Neuronal stem cell (in vitro differentiated cells): ENCODE measurements around the gene THAP4.

Experiments used
- DNase-seq: peaks from one replicate; pipeline ENCODE4 v3.0.0-alpha.2; 2013; ENCODE audit warnings: low spot score
- H2AFZ ChIP-seq: one replicate; pipeline ENCODE4 v1.6.1; 2013; ENCODE audit warnings: mild to moderate bottlenecking, low read length, inconsistent platforms
- H2AK5ac ChIP-seq: 2 replicates; pipeline ENCODE4 v1.6.1; 2013; ENCODE audit warnings: low read depth, mild to moderate bottlenecking, inconsistent platforms, low read length, moderate library complexity, mixed read lengths
- H2BK120ac ChIP-seq: 2 replicates; pipeline ENCODE4 v1.6.1; 2013; ENCODE audit warnings: low read depth, mild to moderate bottlenecking, inconsistent platforms, low read length, moderate library complexity, mixed read lengths
- H2BK12ac ChIP-seq: one replicate; pipeline ENCODE4 v1.6.1; 2013; ENCODE audit warnings: low read length, inconsistent platforms
- H2BK15ac ChIP-seq: 2 replicates; pipeline ENCODE4 v1.6.1; 2013; ENCODE audit warnings: mild to moderate bottlenecking, low read length, inconsistent platforms, mixed read lengths
- H2BK5ac ChIP-seq: one replicate; pipeline ENCODE4 v1.6.1; 2013; ENCODE audit warnings: inconsistent platforms, mild to moderate bottlenecking, low read length, moderate library complexity
- H3K14ac ChIP-seq: one replicate; pipeline ENCODE4 v1.6.1; 2013; ENCODE audit warnings: low read length, inconsistent platforms
- H3K18ac ChIP-seq: 2 replicates; pipeline ENCODE4 v1.6.1; 2013; ENCODE audit warnings: low read length, inconsistent platforms
- H3K23ac ChIP-seq: 2 replicates; pipeline ENCODE4 v1.6.1; 2013; ENCODE audit warnings: low read depth, mild to moderate bottlenecking, mixed read lengths, low read length, inconsistent platforms; ENCODE audit not compliant: poor library complexity
- H3K27ac ChIP-seq: replicated peaks from 3 replicates; pipeline ENCODE4 v1.5.1; 2013; ENCODE audit warnings: low read length, inconsistent platforms
- H3K27me3 ChIP-seq, 3 experiments: 2 replicates each; pipeline ENCODE4 v1.6.1; 2013; ENCODE audit warnings: low read length in 3 of 3, mild to moderate bottlenecking in 2 of 3, inconsistent platforms in 1 of 3, low read depth in 1 of 3, mixed read lengths in 1 of 3, moderate library complexity in 1 of 3; ENCODE audit not compliant: control insufficient read depth in 3 of 3, insufficient read depth in 3 of 3
- H3K36me3 ChIP-seq, 2 donors: replicated peaks in 1 of 2; 2 replicates each; pipeline ENCODE4 v1.6.1; 2013; ENCODE audit warnings: low read length in 2 of 2; ENCODE audit not compliant: control insufficient read depth in 2 of 2, insufficient read depth in 2 of 2
- H3K4ac ChIP-seq: 2 replicates; pipeline ENCODE4 v1.6.1; 2013; ENCODE audit warnings: inconsistent platforms, mild to moderate bottlenecking, low read length, moderate library complexity
- H3K4me1 ChIP-seq, 2 donors: 1 replicate in 1 of 2; 2 replicates in 1 of 2; pipeline ENCODE4 v1.6.1; 2013; ENCODE audit warnings: low read length in 2 of 2, low read depth in 1 of 2; ENCODE audit not compliant: control insufficient read depth in 2 of 2, insufficient read depth in 1 of 2
- H3K4me2 ChIP-seq: one replicate; pipeline ENCODE4 v1.6.1; 2013; ENCODE audit warnings: mild to moderate bottlenecking, low read length, inconsistent platforms; ENCODE audit not compliant: insufficient read depth, poor library complexity, severe bottlenecking
- H3K4me3 ChIP-seq, 2 donors: 2 replicates each; pipeline ENCODE4 v1.5.1; 2013; ENCODE audit warnings: low read length in 2 of 2, mild to moderate bottlenecking in 2 of 2, inconsistent platforms in 1 of 2, moderate library complexity in 1 of 2
- H3K79me1 ChIP-seq: one replicate; pipeline ENCODE4 v1.6.1; 2013; ENCODE audit warnings: low read depth, mild to moderate bottlenecking, inconsistent platforms, low read length, moderate library complexity
- H3K9ac ChIP-seq: one replicate; pipeline ENCODE4 v1.6.1; 2013; ENCODE audit warnings: mild to moderate bottlenecking, low read depth, low read length, inconsistent platforms; ENCODE audit not compliant: poor library complexity
- H3K9me3 ChIP-seq, 2 donors: replicated peaks in 1 of 2; 2 replicates each; pipeline versions ENCODE3 to v1.6.1; 2013; ENCODE audit warnings: low read length in 2 of 2, mild to moderate bottlenecking in 2 of 2, inconsistent platforms in 1 of 2, low read depth in 1 of 2, mixed read lengths in 1 of 2, moderate library complexity in 1 of 2; ENCODE audit not compliant: control insufficient read depth in 2 of 2, insufficient read depth in 1 of 2
- H4K8ac ChIP-seq: one replicate; pipeline ENCODE4 v1.6.1; 2013; ENCODE audit warnings: low read depth, mild to moderate bottlenecking, inconsistent platforms, low read length, moderate library complexity
- H4K91ac ChIP-seq: one replicate; pipeline ENCODE4 v1.6.1; 2013; ENCODE audit warnings: low read length, low read depth, mild to moderate bottlenecking, inconsistent platforms; ENCODE audit not compliant: poor library complexity
- WGBS, 2 donors: extraction: QIAGEN DNeasy Blood & Tissue Kit; methylation state at CpG; one replicate each; pipeline ENCODE4 v1.1.7; 2013; ENCODE audit warnings: missing lambda C conversion rate in 2 of 2, mixed read lengths in 1 of 2; ENCODE audit not compliant: insufficient read length in 2 of 2, insufficient replicate concordance in 1 of 2; ENCODE audit errors: extremely low coverage in 2 of 2; 5-methylcytosine and 5-hydroxymethylcytosine counted together

The THAP4 gene

DNA sequence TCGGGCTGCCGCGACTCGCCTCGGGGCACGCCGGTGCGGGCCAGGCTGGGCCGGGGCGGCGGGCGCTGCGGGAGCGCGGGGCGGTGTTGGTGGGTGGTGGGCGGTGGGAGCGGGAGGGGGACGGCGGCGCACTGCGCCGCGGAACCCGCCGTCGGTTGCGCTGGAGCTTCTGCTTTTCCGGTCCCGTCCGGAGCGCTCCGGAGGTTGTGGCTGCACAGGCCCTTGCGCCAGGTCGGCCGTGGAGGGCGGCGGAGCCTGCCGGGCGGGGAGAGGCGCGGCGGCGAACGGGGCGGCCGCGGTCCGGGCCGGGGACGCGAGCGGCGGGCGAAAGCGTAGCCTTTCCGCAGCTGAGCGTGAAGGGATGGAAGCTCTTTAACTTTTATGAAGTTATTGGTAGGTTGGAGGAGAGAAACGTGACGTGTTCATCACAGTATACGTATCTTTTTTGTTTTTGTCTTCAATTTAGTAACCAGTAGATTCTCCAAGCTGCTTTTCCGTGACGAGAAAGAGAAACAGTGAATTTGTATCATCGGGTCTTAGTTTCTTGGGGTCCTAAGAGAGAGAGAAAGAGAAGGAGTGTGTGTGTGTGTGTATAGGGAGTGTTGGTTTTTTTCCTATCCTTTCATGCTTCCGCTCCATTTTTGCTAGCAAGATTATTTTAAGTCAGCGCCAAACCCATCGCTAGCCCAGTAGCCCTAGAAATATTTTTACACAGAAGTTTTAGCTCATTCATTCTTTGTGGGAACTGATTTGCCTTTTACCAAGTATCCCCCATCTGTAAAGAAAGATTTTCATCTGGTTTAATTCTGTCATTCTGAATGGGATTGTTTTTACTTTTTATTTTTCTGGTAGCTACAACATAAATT lies 1.1 kb upstream of the THAP4 start:
- peak overlapping the region; percentile 98 for H3K9ac ChIP-seq
- no peak for DNase-seq
- no CpG with 5 or more reads among the region's 67 CpGs for WGBS, 2 donors

DNA sequence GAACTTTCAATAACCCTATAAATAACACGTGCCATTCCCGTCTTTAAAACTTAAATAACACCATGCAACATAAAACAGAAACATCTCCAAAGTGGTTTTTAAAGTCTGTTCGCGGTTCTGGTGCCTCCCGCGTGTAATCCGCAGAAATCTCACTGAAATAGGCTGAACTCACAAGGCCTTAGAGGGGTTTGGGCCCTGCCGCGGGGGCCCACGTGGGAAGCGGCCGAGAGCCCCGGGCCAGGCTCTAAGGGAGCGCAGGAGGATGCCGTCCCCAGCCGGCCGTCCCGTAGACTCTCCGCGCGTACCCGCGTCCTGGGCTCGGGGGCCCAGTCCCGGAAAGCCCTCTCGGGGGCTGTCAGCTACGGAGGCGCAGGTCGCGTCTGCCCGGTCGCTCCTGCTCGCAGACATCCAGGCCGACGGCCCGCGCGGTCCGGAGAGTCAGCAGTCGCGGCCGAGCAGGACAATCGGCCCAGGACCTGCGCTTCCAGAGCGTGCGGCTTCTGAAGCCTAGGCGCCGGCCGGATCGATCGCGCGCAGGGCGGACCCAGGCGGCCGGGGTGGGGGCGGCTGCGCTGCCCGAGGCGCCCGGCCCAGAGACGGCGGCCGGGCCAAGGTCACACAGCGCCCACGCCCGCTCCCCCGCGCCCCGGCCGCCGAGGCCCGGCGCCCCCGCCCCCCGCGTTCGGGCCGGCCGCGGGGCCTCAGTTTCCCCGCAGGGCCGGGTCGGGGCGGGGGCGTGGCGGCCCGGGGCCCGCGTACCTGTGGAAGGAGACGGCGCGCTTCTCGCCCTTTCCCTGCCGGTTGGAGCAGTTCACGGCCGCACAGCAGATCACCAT lies 558 bp downstream of the THAP4 start:
- peaks cover 21 to 61% of the 10 kb centered on the region in 2 donors for H3K36me3 ChIP-seq
- no peak overlapping the region for H2BK120ac ChIP-seq
- H3K27ac ChIP-seq, result peak overlapping the region; percentile 98
- H3K27me3 ChIP-seq, result no peaks in the 10 kb centered on the region
- H4K8ac ChIP-seq, result no peak overlapping the region
- peaks cover 23% of the 10 kb centered on the region for H3K79me1 ChIP-seq
- peak overlapping the region; percentile 56 for H3K23ac ChIP-seq
- H3K9me3 ChIP-seq, result peaks cover 3 to 14% of the 10 kb centered on the region in 2 donors
- H2BK12ac ChIP-seq, result no peak overlapping the region
- H2AFZ ChIP-seq, result peak overlapping the region; percentile 100
- H4K91ac ChIP-seq, result no peak overlapping the region
- no peak overlapping the region for H3K4ac ChIP-seq
- H3K18ac ChIP-seq, result peak overlapping the region; percentile 89
- no peak overlapping the region for H3K14ac ChIP-seq
- peak overlapping the region; percentile 76 for H2BK5ac ChIP-seq
- H3K4me3 ChIP-seq, result peak overlapping the region; percentile 100
- H2AK5ac ChIP-seq, result peak overlapping the region; percentile 67
- H3K9ac ChIP-seq, result peak overlapping the region; percentile 85
- no CpG with 5 or more reads among the region's 97 CpGs for WGBS, 2 donors
- peaks cover 6 to 9% of the 10 kb centered on the region in 2 donors for H3K4me1 ChIP-seq
- peak; percentile 40 for DNase-seq
- no peak overlapping the region for H2BK15ac ChIP-seq
- H3K4me2 ChIP-seq, result peak overlapping the region; percentile 69

More for the DNA sequence above, 1.1 kb upstream of the THAP4 start:
- Histone ChIP-seq H3K79me1 (peaks cover 19% of the 10 kb centered on the region), H4K8ac (no peak overlapping the region), H3K14ac (peak overlapping the region; percentile 94), H3K4me3 (peak overlapping the region; percentile 100), H3K4ac (no peak overlapping the region), H3K36me3 (peaks cover 14 to 52% of the 10 kb centered on the region in 2 donors), H2BK120ac (no peak overlapping the region), H3K4me2 (peak overlapping the region; percentile 43), H2AK5ac (no peak overlapping the region), H2BK5ac (no peak overlapping the region), H3K18ac (peak overlapping the region; percentile 85), H3K27me3 (no peaks in the 10 kb centered on the region), H4K91ac (no peak overlapping the region), H2AFZ (peak overlapping the region; percentile 100), H2BK15ac (no peak overlapping the region), H3K4me1 (peaks cover 6 to 9% of the 10 kb centered on the region in 2 donors), H3K27ac (no peak overlapping the region), H2BK12ac (no peak overlapping the region), H3K23ac (peak overlapping the region; percentile 75), H3K9me3 (peaks cover 3 to 14% of the 10 kb centered on the region in 2 donors)

DNA sequence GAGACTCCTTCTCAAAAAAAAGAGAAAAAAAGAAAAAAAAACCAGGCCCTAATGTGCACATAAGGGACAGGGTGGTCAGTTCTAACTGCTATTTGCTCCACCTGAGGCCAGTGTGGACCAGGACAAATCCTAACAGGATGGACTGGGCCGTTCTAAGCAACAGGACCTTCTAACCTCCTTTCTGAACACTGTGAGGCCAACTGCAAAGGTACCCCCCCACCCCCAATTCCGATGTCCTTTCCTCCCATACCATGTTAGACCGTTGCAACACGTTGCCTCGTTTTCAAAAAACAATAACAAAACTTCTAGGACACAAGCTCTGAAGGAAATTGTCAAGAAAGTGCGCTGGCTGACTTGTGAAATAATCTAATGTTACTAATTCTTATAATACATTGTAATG lies 1.2 kb downstream of the THAP4 start:
- H3K27me3 ChIP-seq, result no peaks in the 10 kb centered on the region
- H2BK5ac ChIP-seq, result no peak overlapping the region
- H3K23ac ChIP-seq, result no peak overlapping the region
- H3K9ac ChIP-seq, result no peak overlapping the region
- no peak overlapping the region for H2AK5ac ChIP-seq
- H4K91ac ChIP-seq, result no peak overlapping the region
- H3K9me3 ChIP-seq, result peaks cover 3 to 14% of the 10 kb centered on the region in 2 donors
- no peak overlapping the region for H2BK12ac ChIP-seq
- peaks cover 21 to 65% of the 10 kb centered on the region in 2 donors for H3K36me3 ChIP-seq
- H3K27ac ChIP-seq, result no peak overlapping the region
- DNase-seq, result no peak
- WGBS, 2 donors, result no CpG with 5 or more reads among the region's 6 CpGs
- no peak overlapping the region for H3K18ac ChIP-seq
- H2BK15ac ChIP-seq, result no peak overlapping the region
- H3K4me2 ChIP-seq, result no peak overlapping the region
- H2BK120ac ChIP-seq, result no peak overlapping the region
- H2AFZ ChIP-seq, result no peak overlapping the region
- peaks cover 23% of the 10 kb centered on the region for H3K79me1 ChIP-seq
- no peak overlapping the region for H3K4ac ChIP-seq
- H3K4me3 ChIP-seq, result peak overlapping the region; percentile 23 to 100
- H3K14ac ChIP-seq, result no peak overlapping the region
- no peak overlapping the region for H4K8ac ChIP-seq
- peaks cover 6 to 9% of the 10 kb centered on the region in 2 donors for H3K4me1 ChIP-seq

DNA sequence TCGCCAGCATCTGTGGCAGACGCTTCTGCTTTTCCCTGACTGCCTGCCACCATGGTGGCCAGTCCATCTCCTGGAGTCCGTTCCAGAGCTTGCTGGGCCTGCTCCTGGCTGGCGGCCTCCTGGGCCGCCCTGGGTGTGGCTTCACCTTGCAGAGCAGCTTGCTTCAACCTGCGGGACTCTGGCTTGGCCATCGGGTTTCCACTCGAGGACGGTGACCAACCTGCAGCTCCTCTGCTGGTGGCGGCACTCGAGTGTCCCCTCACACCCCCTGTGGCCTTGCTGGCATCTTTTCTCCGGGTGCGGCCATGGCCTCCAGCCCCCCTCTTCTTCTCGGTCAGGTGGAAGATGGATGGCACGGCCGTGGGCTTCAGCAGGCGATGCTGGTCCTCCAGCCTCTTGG lies 3.4 kb downstream of the THAP4 start:
- no peak overlapping the region for H4K91ac ChIP-seq
- H3K14ac ChIP-seq, result no peak overlapping the region
- H3K4me1 ChIP-seq, result peaks cover 5% of the 10 kb centered on the region in 2 donors
- no peaks in the 10 kb centered on the region for H3K9me3 ChIP-seq
- H2BK120ac ChIP-seq, result no peak overlapping the region
- H3K27me3 ChIP-seq, result no peaks in the 10 kb centered on the region
- DNase-seq, result no peak
- WGBS, 2 donors, result no CpG with 5 or more reads among the region's 17 CpGs
- no peak overlapping the region for H2AFZ ChIP-seq
- H4K8ac ChIP-seq, result no peak overlapping the region
- peaks cover 21 to 64% of the 10 kb centered on the region in 2 donors for H3K36me3 ChIP-seq
- H3K4me2 ChIP-seq, result no peak overlapping the region
- no peak overlapping the region for H3K23ac ChIP-seq
- no peak overlapping the region for H3K4me3 ChIP-seq
- H3K79me1 ChIP-seq, result peaks cover 19% of the 10 kb centered on the region
- no peak overlapping the region for H3K4ac ChIP-seq
- no peak overlapping the region for H3K27ac ChIP-seq
- no peak overlapping the region for H2BK5ac ChIP-seq
- H3K9ac ChIP-seq, result no peak overlapping the region
- no peak overlapping the region for H3K18ac ChIP-seq
- H2AK5ac ChIP-seq, result no peak overlapping the region
- no peak overlapping the region for H2BK15ac ChIP-seq
- H2BK12ac ChIP-seq, result no peak overlapping the region
